GM19452 (cell line): Measurements from ENCODE around the gene C2CD2.

Source experiments
- ATAC-seq: cut with Tn5 transposase; IDR thresholded peaks from one replicate; pipeline ENCODE4 v1.9.1; 2021; ENCODE audit not compliant: unreplicated experiment

The C2CD2 gene

GRCh38 chr21:41914965-41915364 is 38.9 kb downstream of the C2CD2 start:
- ATAC-seq, result no peak

GRCh38 chr21:41914358-41914757 is 39.5 kb downstream of the C2CD2 start:
- no peak for ATAC-seq

GRCh38 chr21:41913230-41913629 is 40.6 kb downstream of the C2CD2 start:
- no peak for ATAC-seq

- ATAC-seq, result no peak
Measured at GRCh38 chr21:41908829-41909228, 45.0 kb downstream of the C2CD2 start.

GRCh38 chr21:41907496-41908258 is 46.1 kb downstream of the C2CD2 start:
- ATAC-seq, result no peak

GRCh38 chr21:41906770-41907169 is 47.0 kb downstream of the C2CD2 start:
- ATAC-seq, result no peak

- no peak for ATAC-seq
Measured at GRCh38 chr21:41903559-41904351, 50.1 kb downstream of the C2CD2 start.

DNA sequence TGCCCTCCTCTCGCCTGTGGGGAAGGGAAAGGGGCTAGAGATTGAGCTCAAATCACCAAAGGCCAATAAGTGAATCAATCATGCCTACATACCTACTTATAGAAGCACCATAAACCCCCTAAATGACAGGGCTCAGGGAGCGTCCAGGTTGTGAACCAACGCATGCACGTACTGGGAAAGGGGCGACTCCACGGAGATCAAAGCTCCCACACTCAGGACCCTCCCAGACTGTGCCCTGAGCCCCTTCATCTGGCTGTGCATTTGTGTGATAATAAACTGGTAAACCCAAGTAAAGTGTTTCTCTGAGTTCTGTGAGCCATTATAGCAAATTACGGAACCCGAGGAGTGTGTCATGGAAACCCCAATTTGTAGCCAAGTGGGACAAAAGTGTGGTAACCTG is 50.9 kb downstream of the C2CD2 start:
- no peak for ATAC-seq

DNA sequence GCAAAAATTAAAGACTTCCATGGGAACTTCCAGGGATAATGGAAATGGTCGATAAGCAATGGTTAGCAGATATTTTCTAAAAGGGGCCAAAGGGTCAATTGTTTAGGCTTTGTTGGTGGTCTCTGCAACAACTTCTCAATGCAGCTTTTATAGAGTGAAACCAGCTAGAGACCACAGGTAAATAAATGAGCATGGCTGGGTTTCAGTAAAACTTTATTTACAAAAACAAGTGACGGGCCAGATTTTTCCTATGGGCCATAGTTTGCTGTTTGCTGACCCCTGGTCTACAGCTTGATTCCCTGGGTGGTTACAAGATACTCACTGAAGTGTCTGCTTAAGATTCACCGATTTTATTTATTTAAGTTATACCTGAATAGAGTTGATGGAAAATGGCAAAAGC is 52.0 kb downstream of the C2CD2 start:
- no peak for ATAC-seq

- ATAC-seq, result no peak
Measured at GRCh38 chr21:41901099-41901498, 52.7 kb downstream of the C2CD2 start.

- no peak for ATAC-seq
Measured at GRCh38 chr21:41900401-41900800, 53.4 kb downstream of the C2CD2 start.

GRCh38 chr21:41899426-41900202 is 54.2 kb downstream of the C2CD2 start:
- no peak for ATAC-seq

GRCh38 chr21:41898998-41899397 is 54.8 kb downstream of the C2CD2 start:
- ATAC-seq, result no peak

GRCh38 chr21:41897700-41898099 is 56.1 kb downstream of the C2CD2 start:
- no peak for ATAC-seq

DNA sequence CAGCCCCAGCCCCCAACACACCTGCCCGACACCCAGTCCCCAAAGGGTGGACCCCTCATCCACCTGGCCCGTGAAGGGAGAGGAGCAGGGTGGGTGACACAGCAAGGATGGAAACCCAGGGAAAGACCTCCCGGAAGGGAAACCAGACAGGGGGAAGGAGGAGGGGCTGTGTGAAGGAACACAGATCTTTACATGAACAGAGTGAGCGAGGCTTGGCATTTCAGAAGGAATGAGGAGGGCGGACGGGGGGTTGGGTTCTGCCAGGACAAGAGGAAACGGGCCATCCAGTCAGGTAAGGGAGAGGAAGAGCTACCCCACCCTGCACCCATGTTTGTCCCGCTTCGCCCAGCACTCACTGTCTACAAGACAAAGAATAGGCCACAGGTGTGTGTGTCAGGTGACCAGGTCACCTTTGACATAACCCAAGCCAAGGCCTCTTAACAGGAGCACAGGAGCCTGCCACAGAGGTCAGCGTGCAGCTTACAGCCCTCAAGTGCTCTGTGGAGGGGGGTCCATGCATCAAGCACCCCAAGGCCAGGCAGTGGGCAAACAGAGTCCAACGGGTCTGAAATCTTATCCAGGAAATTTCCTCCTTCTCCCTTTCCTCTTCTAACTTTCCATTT is 56.7 kb downstream of the C2CD2 start:
- ATAC-seq, result no peak

DNA sequence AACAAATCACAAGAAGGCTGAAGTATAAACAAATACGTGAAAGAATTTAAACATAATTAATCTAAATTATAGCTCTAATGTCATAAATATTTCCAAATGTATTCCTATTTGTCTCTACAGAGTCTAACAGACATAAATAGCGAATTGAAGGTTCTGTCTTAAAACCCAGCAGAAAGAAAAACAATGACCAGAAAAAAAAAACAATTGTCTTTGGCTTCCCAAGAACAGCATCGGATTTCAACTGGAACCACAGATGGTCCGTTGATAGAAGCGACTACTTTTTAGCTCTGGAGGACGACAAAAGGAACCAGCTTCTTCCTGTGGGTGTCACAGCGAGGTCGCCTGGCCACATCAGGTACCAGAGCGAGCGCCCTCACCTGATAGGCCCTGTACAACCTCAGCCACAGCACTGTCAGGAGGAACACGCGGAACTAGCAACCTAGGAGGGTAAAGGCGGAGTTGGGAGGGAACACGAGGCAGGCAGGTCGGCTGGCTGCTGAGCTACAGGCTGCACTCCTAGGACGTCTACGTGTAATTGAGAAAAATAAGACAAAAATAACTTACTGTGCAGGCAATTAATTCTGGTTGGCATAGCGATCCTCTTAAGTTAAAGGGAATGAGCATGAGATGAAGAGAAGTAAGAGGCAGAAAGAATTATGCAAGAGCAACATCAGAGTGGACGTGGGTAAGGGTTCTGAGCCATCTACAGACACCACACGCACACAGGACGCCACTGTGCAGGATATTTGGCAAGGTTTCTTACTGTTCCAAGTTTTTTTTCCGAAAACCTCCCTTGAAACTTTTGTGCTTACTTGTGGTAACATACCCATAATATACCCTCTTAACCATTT is 58.0 kb downstream of the C2CD2 start:
- ATAC-seq, result no peak

- ATAC-seq, result no peak
Measured at GRCh38 chr21:41894922-41895557, 58.8 kb downstream of the C2CD2 start.

DNA sequence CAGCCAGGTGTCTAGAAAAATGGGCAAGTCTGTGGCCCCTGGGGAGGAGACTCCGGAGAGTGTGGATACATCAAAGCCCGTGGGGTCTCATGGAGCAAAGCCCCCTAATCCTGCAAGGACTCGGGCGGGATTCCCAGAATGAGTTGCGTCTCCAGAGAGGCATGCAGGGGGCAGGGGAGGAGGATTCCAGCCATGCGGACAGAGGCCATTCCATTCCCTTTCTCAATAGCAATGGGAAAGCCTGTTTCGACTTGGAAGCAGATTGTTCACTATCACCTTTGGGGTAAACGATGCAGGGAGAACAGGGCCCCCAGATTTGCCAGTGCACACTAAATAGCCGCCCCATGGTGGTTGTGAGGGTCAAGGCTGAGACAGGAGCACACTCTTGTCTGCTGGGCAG is 59.3 kb downstream of the C2CD2 start:
- no peak for ATAC-seq

- no peak for ATAC-seq
Measured at GRCh38 chr21:41892726-41893125, 61.1 kb downstream of the C2CD2 start.

GRCh38 chr21:41891132-41891531 is 62.7 kb downstream of the C2CD2 start:
- ATAC-seq, result no peak
